HG02943 (cell line): Measurements from ENCODE around the gene ADARB2.
"Not testable (repeated sequence)": the region's sequence is repeated elsewhere in the genome, so short reads cannot be mapped to it uniquely, and the experiment has no call there.

Experiments
- ATAC-seq: cut with Tn5 transposase; IDR thresholded peaks from one replicate; pipeline ENCODE4 v1.9.1; 2021; ENCODE audit warnings: mild to moderate bottlenecking, low read depth, moderate library complexity; ENCODE audit not compliant: unreplicated experiment

The ADARB2 gene

DNA sequence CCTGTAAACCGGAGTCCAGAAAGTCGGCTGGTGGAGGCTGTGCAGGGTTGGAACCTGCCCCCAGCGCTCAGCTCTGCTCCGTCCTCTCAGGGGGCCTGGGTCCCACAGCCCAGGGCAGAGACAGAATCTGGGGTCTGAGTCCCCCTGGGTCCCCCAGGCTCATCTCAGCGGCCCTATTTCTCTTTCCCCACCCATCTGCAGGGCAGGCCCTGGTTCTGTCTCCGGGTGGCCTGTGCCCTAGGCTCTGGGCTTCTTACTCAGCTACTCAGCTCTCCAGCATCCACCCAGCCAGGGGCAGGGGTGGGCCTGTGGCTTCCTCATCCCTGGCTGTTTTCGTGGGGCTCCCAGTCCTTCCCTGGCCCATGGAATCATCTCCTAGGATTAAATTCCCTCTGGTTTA, 183.4 kb downstream of the ADARB2 start:
- ATAC-seq, result no peak

GRCh38 chr10:1552881-1553670, 184.2 kb downstream of the ADARB2 start:
- no peak for ATAC-seq

DNA sequence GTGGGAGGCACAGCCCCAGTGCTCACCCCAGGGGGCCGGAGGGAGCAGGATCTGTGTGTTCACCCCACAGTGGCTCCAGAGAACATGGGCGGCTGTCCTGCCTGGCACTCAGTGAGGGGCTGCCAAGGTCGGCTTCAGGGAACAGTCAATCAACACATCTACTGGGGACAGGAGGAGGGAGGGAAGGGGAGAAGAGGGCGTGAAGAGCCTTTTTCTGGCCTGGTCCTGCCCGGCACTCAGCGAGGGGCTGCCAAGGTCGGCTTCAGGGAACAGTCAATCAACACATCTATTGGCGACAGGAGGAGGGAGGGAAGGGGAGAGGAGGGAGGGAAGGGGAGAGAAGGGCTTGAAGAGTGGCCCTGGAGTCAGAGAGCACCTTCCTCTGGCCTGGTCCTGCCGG, 184.9 kb downstream of the ADARB2 start:
- ATAC-seq, result no peak

DNA sequence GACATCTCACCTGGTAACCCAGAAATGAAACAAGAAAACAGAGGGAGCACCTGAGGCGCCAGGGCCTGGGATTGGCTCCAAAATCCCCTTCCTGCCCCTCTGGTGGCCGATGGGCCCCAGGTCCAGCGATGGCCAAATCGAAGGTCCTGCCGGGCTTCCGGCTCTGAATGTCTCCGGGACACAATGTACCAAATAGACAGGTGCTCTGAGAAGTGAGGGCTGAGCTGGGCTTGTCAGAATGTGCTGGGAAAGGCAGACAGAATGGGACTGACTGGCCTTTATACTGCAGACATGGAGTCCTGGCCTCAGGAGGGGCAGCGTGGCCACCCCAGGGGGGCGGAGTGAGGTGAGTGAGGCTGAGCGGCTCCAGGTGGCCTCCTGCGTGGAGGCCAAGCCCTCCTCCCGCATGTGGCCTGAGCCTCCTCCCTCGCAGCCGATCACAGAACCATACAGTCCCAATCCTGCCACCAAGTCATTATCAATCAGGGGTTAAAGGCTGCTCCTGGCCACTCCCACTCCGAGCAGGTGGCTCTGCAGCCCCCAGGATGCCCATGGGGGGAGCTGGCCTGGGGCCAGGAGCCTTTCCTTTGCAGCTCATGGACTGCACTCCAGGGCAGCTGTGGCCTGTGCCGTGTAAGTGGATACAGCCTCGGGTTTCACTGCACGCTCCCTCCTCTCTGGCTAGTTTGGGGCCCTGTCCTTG, 185.5 kb downstream of the ADARB2 start:
- ATAC-seq, result no peak

DNA sequence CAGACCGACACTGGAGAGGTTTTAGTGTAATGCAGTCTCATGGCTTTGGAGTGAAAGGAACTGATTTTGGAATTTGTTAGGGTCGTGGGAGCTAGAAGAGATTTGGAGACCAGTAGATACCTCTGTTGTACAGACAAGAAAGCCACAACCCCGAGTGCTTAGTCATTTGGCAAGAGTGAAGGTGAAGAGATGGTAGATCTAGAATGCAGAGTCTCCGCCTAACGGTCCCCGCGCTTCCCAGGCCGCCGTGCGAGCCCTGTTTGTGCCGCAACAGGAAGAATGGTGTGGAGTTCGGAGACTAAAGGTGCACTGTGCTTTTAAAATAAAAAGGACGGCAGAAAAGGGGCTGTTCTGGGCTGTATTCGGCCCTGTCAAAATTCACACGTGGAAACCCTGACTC, 186.7 kb downstream of the ADARB2 start:
- no peak for ATAC-seq

DNA sequence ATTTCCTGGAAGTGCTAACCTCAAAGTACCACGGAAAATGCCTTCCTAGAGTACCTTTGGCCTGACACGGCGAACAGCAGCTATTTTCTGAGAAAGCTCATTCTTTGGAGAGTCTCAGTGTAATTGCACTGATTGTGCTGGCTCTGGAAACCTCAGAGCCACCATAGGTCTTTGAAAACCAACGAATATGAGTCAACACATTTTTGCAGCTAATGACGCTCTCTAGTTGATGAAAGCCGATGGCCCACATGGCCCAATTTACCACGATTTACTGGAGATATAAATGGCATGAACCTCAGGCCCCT, 187.1 kb downstream of the ADARB2 start:
- no peak for ATAC-seq

DNA sequence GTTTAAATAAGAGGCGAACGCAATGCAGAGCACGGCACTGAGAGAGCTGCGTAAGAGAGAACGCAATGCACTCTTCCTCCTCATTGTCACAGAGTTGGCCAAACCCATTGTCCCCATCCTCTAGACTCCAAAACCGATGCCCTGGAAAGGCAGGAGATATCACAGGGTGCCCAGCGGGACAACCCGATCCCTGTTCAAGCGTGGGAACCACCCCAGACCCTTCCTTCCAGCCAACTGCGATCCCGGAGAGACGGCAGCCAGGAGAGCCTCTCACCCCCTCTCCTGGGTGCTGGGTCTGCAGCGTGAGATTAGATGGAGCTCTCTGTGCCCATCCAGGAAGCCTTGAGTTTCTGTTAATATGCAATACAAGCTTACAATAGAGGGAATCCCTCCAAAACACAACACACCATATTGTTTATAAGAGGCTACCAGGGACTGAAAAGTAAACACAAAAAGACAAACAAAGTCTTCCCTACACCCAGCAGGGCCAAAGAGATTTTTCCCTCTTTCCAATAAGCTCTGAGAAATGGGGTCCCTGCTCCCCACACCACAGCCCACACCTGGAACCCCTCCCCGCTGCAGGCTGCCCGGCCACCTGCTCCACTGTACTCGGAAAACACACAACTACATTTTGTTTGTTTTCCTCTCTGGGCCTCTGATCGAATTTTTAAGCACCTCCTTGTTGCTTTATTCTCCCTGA, 187.6 kb downstream of the ADARB2 start:
- no peak for ATAC-seq

GRCh38 chr10:1548596-1548995, 188.7 kb downstream of the ADARB2 start:
- no peak for ATAC-seq

- no peak for ATAC-seq
These were observed 189.2 kb downstream of the ADARB2 start for GRCh38 chr10:1548146-1548545.

- ATAC-seq, result no peak
These were observed 190.8 kb downstream of the ADARB2 start for GRCh38 chr10:1546431-1547110.

- no peak for ATAC-seq
These were observed 191.8 kb downstream of the ADARB2 start for GRCh38 chr10:1545524-1545923.

DNA sequence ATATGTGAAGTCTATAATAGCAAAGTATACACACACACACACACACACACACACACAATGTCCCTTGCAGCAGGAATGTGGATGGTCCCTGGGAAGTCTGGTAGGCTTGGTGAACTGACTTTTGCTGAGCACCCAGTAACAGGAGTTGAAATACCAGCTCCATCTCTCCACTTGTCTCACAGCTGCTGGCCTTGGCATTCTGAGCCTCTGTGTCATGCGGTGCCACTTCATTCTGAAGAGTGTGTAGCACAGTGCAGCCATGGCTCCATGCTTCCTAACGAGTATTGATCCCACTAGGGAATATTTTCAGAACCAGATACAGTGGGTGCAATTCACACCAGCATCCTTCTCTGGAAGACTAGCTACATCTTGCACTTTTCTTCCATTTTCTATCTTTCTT, 192.4 kb downstream of the ADARB2 start:
- ATAC-seq, result no peak

DNA sequence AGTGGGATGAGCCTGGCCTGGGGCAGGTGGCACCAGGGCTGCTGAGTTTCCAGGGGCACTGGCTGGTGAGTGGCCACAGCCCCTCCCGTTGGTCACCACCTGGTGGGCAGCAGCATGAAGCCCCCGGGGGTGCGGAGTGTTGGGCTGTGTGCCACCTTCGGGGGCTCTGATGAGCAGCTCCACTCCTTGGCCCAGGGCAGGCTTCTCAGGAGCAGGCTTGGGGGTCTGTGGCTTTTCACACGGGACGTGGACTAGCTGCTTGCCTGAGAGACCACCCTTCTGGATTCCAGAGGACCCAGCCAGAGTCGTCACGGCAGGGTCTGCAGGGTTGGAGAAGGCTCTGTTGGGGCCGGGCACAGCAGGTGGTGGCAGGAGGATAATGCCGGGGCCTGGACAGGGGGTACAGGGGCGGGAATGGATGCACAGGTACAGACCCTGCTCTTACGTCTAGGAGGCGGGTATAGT, 193.1 kb downstream of the ADARB2 start:
- no peak for ATAC-seq

GRCh38 chr10:1543596-1543995, 193.7 kb downstream of the ADARB2 start:
- ATAC-seq, result no peak

DNA sequence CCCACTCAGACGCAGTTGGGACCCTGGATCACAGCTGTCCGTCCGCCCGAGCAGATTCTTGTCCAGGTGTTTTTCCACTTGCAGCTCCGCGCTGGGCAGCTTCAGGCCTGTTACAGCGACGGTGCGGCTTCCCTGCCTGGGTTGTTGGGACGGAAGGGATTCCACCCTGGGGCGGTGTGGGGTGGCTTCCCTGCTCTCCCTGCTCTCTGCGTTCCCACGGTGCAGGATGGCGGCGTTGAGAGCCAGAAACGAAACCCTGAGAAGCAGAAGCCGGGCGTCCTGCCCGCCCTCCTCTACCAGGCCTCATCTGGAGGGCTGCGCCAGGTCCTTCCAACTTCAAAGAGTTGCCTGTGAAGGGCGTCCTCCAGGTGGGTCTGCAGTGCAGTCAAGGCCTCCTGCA, 194.4 kb downstream of the ADARB2 start:
- ATAC-seq, result no peak

- no peak for ATAC-seq
These were observed 197.2 kb downstream of the ADARB2 start for GRCh38 chr10:1540144-1540543.

DNA sequence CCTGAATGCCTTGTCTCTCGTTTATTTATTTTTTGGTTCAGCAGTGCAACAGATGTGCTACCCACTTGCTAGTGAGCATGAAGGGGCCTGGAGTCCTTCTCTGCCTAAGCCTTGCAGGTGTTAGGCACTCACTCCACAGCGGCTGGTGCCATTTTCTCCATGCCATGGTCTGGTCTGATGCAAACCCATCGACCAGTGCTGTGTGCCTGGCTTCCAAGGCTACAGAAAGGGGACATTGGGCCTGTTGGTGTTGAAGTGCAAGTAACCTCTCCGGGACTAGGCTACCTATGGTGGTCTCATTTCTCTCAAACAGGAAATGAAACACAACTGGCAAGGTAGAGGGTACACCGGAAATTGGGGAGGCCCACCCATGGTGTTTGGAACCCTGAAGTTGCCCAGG, 198.1 kb downstream of the ADARB2 start:
- ATAC-seq, result no peak

DNA sequence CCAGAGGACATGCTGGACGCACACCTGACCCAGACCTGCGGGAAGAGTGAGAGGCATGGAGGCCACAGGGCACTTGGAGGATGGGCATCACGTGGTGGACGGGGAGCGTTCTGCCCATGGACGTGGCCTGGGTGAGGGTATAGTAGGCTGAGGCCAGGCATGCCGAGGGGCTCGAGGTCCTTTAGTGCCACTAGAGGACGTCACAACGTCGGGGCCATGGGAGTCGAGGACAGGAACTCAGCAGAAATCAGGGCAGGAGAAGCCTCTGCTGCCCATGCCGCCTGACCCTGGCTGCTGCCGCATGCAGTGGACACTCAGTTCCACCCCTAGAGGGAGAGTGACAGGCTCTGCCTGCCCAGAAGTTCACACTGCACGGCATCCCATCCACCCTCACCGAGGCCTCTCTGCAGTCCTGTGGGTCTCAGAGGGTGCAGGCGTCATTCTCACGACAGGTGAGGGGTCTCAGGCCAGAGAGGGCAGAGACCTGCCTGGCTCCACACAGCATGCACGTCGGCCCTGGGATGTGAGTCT, 198.7 kb downstream of the ADARB2 start:
- ATAC-seq, result no peak

DNA sequence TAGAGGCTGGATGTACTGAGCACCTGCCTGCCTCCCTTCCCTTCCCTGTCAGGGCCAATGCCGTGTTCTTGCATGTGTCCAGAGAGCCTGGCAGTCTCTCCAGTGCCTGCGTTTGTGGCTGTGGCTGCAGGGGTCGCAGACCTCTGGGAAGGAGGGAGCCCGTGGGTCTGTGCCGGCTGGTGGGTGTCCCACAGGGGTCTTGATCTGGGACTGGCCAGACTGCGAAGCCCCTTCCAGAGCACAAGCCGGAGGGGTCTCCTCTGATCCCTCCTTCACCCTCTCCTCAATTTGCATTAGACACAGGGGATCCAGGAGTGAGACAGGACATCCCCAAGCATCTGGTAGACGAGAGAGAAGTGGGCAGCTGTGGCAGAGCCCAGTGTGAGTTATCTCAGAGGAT, 199.2 kb downstream of the ADARB2 start:
- ATAC-seq, result no peak

DNA sequence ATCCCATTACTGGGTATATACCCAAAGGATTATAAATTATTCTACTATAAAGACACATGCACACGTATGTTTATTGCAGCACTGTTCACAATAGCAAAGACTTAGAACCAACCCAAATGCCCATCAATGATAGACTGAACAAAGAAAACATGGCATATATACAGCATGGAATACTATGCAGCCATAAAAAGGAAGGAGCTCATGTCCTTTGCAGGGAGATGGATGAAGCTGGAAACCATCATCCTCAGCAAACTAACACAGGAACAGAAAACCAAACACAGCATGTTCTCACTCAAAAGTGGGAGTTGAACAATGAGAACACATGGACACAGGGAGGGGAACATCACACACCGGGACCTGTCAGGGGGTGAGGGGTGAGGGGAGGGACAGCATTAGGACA, 199.9 kb downstream of the ADARB2 start:
- ATAC-seq, result not testable (repeated sequence)

DNA sequence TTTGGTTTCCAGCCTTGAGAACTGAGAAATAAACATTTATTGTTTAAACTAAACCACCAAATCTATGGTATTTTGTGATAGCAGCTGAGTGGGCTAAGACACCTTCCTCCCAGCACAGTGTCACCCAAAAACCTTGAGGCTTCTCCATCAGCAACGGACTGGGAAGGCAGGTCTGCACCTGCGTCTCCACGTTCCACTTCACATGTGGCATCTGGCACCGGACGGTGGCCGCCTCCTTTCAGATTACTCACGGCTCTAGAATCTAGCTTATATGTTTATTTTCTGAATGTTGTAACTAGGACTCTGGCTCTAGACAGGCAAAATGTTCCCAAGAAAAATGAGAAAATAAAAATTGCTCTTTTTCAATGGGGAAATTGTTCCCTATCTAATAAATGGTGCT, 201.0 kb downstream of the ADARB2 start:
- ATAC-seq, result no peak
